ENCODE results near the gene AKT3.

Gene AKT3

GRCh38 chr1:243514927-243515326 is 335.1 kb downstream of the AKT3 start:
- H3K27ac ChIP-seq, result no peak overlapping the region
- no peak for TF ChIP-seq CTCF (conservative IDR thresholded peaks at IDR 0.05)
- no peak for TF ChIP-seq ZFX (IDR thresholded peaks at IDR 0.05)

DNA sequence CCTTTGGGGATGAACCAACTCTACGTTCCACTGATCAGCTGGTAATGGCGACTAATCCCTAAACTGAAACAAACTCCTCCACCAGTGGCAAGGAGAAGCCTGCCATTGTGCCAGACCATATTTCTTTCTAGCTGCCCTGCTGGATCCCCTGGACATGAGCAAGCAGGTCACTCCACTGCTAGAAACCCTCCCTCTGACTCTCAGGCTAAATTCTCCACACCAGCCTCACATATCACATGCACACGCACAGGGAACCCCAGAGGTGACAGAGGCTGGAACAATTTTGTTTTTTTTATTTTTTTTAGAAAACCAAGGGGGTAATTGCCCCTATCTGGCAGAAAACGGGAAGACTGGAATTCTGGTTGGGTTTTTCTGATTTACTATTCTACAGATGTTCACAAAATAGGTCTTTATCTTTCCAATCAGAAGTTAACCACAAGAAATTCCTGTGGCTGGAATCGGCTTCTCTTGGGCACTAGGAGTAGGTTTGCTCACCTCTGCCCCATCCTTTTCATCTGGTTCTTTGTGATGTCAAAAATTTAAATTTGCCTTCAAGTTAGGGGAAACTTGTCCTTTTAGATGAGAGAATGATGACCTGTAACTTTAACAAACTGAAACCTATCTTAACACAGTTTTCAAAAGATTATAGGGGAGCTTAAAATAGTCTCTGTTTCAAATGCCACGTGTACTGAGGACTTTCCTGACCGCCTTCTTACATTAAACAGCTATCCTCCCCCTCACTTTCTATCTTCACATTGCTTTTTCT is 336.1 kb downstream of the AKT3 start:
- TF ChIP-seq ZFX (IDR thresholded peaks at IDR 0.05) (no peak), CTCF (conservative IDR thresholded peaks at IDR 0.05) (no peak)
- H3K27ac ChIP-seq, result no peak overlapping the region

DNA sequence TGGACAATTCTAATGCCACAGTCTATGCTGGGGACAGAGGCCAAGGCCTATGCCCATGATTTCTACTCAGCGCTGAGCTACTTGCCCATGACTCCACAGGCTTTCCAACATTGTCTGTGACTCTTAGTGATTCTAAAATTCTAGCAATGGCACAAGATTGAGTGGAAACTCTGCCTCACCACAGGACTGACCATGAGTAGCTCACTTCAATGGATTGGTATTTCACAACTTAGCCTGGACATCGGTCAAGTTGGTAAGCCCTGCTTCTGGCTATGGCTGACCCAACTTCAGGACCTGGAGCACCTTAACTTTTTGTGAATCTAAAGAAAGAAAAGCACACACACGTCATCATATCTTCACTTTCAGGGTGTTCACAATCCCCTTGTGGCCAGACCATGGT is 339.1 kb downstream of the AKT3 start:
- TF ChIP-seq CTCF (conservative IDR thresholded peaks at IDR 0.05) (no peak), ZFX (IDR thresholded peaks at IDR 0.05) (no peak)
- H3K27ac ChIP-seq, result no peak overlapping the region

GRCh38 chr1:243508943-243509342 is 341.1 kb downstream of the AKT3 start:
- no peak overlapping the region for H3K27ac ChIP-seq
- no peak for TF ChIP-seq CTCF (conservative IDR thresholded peaks at IDR 0.05)
- TF ChIP-seq ZFX (IDR thresholded peaks at IDR 0.05), result no peak

DNA sequence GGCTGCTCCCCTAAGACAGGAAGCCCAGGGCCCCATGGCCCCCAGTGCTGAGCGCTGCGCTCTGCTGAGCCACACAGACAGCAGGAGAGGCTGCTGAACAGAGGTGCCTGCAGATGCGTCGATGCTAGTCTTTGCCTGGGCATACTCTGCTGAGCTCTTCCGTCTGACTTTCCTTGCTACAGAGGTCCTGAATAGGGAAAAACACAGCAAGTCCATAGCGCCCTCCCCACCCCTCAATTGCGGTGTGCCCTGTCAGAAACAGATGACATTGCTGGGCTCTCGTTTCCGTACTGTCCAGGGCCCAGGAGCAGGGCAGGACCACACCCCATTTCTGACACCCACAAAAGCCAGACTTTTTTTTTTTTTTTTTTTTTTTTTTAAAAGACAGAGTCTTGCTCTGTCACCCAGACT is 341.7 kb downstream of the AKT3 start:
- no peak overlapping the region for H3K27ac ChIP-seq
- no peak for TF ChIP-seq CTCF (conservative IDR thresholded peaks at IDR 0.05)
- TF ChIP-seq ZFX (IDR thresholded peaks at IDR 0.05), result no peak

DNA sequence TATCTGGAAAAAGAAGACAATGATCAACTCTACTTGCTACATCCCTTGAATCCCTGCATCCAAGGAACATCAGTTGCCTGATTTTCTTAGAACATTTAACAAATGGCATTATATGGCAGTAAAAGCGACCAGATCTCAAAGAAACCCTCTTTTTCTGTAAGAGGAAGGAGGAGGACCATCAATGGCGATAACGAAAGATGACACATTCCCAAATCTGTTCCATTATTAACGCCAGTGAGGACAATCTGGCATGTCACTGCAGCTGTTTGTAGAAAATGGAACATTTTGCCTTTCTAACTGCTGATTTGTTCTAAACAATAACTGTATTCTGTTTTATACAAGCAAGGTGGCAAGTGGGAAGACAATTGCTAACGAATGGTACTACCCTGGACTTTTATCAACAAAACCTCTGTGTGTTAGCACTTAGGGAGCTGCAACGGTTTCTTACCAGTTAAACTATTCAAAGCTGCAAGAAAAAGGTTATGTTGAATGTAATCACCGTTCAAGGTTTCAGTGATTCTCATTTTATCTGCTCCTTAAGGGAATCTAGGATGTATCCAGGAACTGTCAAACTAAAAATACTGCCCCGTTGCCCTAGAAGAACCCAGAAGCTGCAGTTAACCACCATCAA is 342.3 kb downstream of the AKT3 start:
- H3K27ac ChIP-seq, result no peak overlapping the region
- TF ChIP-seq ZFX (IDR thresholded peaks at IDR 0.05) (no peak), CTCF (conservative IDR thresholded peaks at IDR 0.05) (no peak)

DNA sequence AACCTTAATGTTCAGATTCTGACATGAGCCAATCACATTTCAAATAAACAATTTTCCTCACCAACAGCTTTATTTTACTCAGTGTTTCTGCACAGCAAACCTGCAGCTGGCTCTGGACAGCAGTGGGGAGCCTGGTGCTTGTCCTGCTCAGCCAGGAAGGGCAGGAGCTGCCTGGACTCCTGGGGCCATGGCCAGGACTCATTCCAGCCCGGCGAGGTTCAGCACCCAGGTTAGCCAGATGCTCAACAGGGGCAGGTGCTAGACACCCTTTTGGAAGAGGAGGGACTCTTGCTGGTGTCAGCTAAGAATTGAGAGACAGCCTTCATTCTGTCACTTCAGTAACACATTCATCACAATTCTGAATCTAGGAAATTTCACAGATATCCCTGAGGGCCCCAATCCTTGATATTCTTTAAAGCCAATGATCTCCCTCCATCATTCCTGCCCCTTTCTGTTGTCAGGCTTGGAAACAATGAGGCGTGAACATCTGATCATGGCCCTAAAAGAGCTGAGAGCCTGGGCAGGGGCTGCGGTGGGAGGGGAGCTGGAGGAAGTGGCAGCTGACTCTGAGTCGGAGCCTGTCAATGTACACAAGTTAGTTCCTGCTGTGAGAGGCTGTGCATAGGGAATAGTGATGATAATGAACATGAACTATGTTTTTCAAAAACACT is 342.9 kb downstream of the AKT3 start:
- TF ChIP-seq ZFX (IDR thresholded peaks at IDR 0.05) (no peak), CTCF (conservative IDR thresholded peaks at IDR 0.05) (no peak)

More for the DNA sequence above, 342.9 kb downstream of the AKT3 start:
- H3K27ac ChIP-seq, result no peak overlapping the region

Data from C4-2B (cell line).